AG04450 (cell line): ENCODE measurements around the gene SLC10A7. TPM values are rescaled to one million over a fixed set of nuclear protein-coding genes. Genes with fewer than 3 reads are reported as not detected.

Experiments used
- CTCF ChIA-PET: fragments of 300-600, 350-600 bp; formaldehyde crosslinking; extraction: SDS; loops from one replicate; lab custom pipeline; 2022; ENCODE audit warnings: antibody characterized with exemption, inconsistent platforms; lab: Charles Lee
- POLR2A ChIA-PET: fragments of 350-600 bp; formaldehyde crosslinking; extraction: SDS; loops from one replicate; lab custom pipeline; 2021; ENCODE audit warnings: antibody characterized with exemption, inconsistent platforms; lab: Yijun Ruan, JAX
- DNase-seq: peaks from one replicate; pipeline ENCODE4 v3.0.0-alpha.2; 2011; ENCODE audit warnings: low read depth, low spot score
- H3K27ac ChIP-seq: one replicate; pipeline ENCODE4 v1.5.1; 2012; ENCODE audit warnings: low read depth, low read length, control low read depth
- H3K27me3 ChIP-seq: one replicate; pipeline ENCODE4 v1.6.0; 2012; ENCODE audit warnings: low read length; ENCODE audit not compliant: control insufficient read depth, insufficient read depth
- H3K4me3 ChIP-seq: 2 replicates; pipeline ENCODE4 v1.5.1; 2011; ENCODE audit warnings: mild to moderate bottlenecking, low read depth, low read length, control low read depth
- H3K9me3 ChIP-seq: 2 replicates; pipeline ENCODE4 v1.5.1; 2012; ENCODE audit warnings: low read length; ENCODE audit not compliant: control insufficient read depth, insufficient read depth
- CTCF ChIP-seq: IDR thresholded peaks from 2 replicates; pipeline ENCODE4 v1.5.1; 2011; ENCODE audit warnings: low read depth, low read length, control low read depth, inconsistent platforms
- polyA plus RNA-seq: library from polyadenylated mRNA; depleted of rRNA; stranded (reverse); fragments of >200 nt; gene quantifications from 2 replicates; pipeline ENCODE4 v1.2.3, GENCODE V29; 2011

SLC10A7 gene
- polyA plus RNA-seq, 1 experiment, result 13.8 TPM

- Histone ChIP-seq H3K9me3 (no peaks in the 10 kb centered on the region; the same call in 1 of the 2 replicates), H3K27ac (no peak overlapping the region), H3K4me3 (no peak overlapping the region), H3K27me3 (no peaks in the 10 kb centered on the region)
- DNase-seq, result no peak
- TF ChIP-seq CTCF, result no peak
- ChIA-PET CTCF (interaction anchor here (0.6 kb wide), 1 partner anchor 1776 kb away, joined by 6 read pairs; no protein-coding TSS in a partner anchor), POLR2A (no interaction called here)
Observed at GRCh38 chr4:146488495-146489174, 33.1 kb downstream of the SLC10A7 start.

GRCh38 chr4:146486565-146486964, 35.2 kb downstream of the SLC10A7 start:
- Histone ChIP-seq H3K27me3 (no peaks in the 10 kb centered on the region), H3K27ac (no peak overlapping the region), H3K9me3 (no peaks in the 10 kb centered on the region; the same call in 1 of the 2 replicates), H3K4me3 (no peak overlapping the region)
- DNase-seq, result no peak
- ChIA-PET POLR2A (interaction anchor here (0.6 kb wide), 1 partner anchor 487 kb away, joined by 3 read pairs; no protein-coding TSS in a partner anchor), CTCF (no interaction called here)
- no peak for TF ChIP-seq CTCF

GRCh38 chr4:146485968-146486367, 35.8 kb downstream of the SLC10A7 start:
- Histone ChIP-seq H3K4me3 (no peak overlapping the region), H3K27ac (no peak overlapping the region), H3K27me3 (no peaks in the 10 kb centered on the region), H3K9me3 (no peaks in the 10 kb centered on the region; the same call in 1 of the 2 replicates)
- ChIA-PET CTCF (no interaction called here), POLR2A (no interaction called here)
- TF ChIP-seq CTCF, result no peak
- DNase-seq, result no peak

- H3K9me3 ChIP-seq, result no peaks in the 10 kb centered on the region; the same call in 1 of the 2 replicates
- no peak for DNase-seq
- no peak for TF ChIP-seq CTCF
- CTCF ChIA-PET, result no interaction called here
- no peak overlapping the region for H3K4me3 ChIP-seq
- no peaks in the 10 kb centered on the region for H3K27me3 ChIP-seq
- H3K27ac ChIP-seq, result no peak overlapping the region
- POLR2A ChIA-PET, result no interaction called here
Observed at GRCh38 chr4:146482788-146483187, 39.0 kb downstream of the SLC10A7 start.

- H3K27me3 ChIP-seq, result no peaks in the 10 kb centered on the region
- ChIA-PET CTCF (no interaction called here), POLR2A (no interaction called here)
- no peak overlapping the region for H3K27ac ChIP-seq
- DNase-seq, result no peak
- H3K4me3 ChIP-seq, result no peak overlapping the region
- TF ChIP-seq CTCF, result no peak
- H3K9me3 ChIP-seq, result no peaks in the 10 kb centered on the region; the same call in 1 of the 2 replicates
Observed at GRCh38 chr4:146481246-146481645, 40.5 kb downstream of the SLC10A7 start.
